ENCODE results near the gene LSP1.

Gene LSP1

DNA sequence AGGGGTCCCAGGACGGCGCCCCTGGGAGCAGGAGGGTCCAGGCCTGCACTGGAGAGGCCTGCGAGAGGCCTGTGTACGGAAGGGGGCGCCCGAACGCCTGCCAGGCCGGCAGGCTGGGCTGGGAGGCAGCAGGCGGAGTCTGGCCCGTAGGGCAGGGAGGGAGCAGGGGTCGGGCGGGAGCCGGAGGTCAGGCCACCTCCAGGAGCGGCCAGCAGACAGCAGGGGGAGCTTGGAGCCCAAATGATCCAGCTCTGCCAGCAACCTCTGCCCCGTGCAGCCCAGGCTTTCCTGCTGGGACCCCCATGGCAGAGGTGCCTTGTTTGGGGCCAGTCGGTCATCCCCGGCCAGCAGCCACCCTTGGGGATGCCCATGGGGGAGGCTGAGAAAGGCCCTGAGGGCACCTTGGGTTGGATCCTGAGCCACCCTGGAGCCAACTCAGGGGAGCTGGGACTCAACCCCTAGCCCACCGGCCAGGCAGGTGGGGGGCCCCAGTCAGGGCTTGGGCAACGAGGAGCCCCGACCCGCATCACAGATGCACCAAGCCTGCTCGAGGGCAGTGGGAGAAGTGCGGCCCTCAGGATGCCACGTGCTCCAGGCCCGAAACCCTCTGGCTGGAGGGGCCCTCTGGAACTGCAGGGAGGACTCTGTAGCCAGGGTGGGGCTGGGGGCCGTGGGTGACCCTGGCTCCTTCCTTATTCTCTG is 27.7 kb upstream of the LSP1 start:
- DNase-seq, result no peak

GRCh38 chr11:1825785-1826451 is 27.0 kb upstream of the LSP1 start:
- no peak for DNase-seq

DNA sequence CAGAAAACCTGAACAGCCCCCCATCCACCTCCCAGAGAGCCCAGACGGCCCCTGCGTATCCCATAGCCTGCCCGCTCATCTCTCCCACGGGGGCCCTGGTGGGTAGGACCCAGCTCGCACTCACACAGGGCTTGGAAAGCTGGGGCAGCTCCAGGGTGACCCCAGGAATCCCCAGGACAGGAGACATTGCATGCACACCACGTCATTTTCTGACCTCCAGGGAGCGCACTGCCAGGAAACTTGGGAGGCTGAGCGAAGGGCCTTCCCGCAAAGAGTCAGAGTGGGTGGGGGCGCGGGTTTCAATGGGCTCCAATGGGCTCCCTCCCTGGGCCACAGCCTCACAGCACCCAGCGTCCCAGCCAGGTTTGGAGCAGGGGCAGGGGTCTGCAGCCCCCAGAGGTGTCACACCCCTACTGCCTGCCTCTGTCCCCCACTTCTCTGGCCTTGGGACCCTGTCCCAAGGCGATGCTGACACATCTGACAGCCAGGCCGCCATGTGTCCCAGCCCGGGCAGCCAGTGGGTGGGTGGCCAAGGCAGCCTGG is 26.3 kb upstream of the LSP1 start:
- DNase-seq, result no peak

DNA sequence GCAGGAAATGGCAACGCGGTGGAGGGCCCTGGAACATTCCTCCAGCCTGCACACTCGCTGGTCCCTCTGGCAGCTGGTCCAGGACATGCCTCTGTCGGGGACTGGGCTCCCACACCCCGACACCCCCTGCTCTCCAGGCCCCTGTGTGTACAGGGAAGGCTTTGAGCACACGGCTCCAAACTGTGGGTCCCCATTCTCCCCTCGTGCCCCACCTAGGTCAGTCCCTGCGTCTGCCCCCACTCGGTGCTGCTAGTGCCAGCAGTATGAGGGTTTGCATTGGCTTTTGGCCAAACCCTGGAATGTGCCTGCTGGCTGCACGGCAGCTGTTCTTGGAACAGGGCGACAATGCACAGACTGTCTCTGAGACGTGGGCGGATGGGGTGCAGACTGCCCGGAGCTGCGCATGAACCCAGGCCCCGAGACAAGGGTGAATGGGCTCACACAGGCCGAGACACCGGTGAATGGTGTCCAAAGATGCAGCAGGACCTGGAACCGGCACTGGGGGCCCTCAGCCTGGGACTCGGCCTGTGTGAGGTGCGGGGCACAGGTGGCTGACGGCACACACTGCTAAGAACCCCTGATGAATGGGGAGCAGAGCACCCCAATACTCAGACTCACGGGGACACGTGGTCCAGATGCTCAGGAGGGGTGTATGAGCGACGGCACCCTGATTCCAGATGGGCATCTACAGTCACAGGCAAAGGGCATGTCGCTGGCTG is 25.6 kb upstream of the LSP1 start:
- DNase-seq, result peak; percentile 45

- DNase-seq, result no peak
Observed at GRCh38 chr11:1827931-1828330, 25.0 kb upstream of the LSP1 start.

DNA sequence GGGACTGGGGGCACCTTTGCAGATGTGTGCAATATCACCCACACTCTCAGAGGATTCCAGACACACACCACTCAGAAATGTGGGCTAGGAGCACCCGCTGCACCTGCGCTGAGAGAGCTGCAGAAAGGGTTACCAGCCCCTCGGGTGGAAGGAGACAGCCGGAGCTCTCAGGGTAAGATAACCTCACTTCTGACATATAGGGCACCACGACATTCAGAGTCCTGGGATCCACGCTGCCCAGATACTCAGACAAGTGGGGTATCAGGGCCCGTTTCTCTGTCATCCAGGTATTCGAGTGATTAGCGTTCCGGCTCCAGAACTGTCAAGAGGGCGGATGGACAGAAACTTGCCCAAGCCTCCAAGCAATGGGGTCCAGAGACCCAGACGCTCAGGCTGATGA is 24.3 kb upstream of the LSP1 start:
- no peak for DNase-seq

DNA sequence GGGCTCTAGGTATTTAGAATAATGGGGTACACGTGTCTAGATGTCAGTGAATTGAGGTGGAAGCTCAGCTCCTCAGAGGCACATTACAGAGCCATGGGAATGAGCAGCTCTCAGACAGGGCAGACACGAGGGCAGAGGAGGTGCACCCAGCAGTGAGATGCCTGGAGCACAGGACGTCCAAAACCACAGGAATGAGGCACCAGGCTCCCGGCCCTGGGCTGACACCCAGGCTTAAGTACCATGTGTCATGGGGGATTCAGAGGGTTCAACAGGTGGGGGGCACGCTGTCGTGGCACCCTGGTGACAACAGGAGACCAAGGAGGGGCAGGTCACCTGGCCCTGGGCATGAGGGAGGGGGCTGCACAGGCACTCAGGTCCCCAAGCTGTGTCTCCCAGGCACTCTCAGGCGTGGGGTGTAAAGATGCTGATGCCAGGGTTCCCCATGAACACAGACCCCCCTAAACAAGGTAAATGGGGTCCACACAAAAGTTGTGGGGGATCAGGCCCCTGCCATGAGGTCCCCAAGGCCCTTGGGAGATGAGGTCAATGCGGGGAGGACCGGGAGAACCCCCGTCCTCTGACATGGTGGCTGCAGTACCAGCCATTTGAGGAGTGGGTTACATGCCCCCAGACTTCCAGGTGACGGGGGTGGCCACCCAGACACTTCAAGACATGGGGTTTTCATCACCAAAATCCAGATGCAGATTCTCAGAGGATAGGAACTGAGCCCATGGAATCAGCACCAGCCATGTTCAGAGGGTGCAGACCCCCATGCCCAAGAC is 23.7 kb upstream of the LSP1 start:
- no peak for DNase-seq

DNA sequence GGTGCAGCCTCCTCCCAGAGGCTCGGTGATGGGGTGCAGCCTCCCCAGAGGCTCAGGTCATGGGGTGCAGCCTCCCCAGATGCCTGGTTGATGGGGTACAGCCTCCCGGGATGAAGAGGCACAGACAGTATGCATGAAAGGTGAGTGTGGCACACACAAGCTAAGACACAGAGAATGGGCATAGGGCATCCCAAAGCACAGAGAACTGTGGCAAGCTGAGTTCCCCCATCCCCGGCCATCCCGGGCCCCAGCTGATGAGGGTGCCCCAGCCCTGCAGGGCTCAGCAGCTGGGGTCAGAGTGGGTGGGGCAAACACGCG is 22.9 kb upstream of the LSP1 start:
- no peak for DNase-seq

DNA sequence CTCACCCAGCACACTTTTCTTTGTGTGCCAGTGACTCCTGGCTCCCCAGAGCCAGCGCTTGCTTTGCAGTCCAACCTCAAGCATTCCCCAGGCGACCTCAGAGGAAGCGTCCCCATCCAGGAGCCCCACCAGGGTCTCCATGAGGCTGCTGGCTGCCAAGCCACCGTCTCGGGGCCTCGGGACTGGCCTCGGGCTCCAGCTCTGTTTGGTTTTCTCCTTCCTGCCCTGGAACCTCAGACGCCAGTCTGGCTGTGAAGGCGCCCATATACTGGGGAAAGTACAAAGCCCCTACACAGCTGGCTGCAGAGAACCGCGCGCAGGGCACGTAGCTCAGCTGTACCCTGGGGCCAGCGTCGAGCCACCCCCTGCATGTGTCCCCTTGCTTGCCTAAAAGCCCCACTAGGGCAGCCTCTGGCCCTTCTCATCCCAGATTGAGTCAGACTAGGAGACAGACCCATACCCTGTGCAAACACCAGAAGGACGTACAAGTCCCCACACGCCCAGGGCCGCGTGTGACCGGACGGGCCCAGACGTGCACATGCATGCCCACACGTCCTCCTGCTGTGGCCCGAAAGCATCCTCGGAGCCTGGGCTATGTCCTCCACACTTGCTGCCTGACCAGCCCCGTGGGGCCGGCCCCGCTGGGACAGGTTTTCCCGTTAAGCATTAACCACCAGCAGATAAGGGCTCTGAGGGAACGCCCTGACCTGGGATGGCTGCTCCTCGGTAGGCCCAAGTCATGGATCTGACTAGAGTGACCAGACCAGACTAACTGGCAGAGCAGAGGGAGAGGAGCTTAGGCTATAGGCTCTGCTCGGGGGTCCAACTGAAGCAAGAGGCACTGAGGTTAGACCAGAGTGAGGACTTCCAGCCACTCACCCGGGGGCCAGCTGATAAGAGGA is 22.3 kb upstream of the LSP1 start:
- DNase-seq, result peak; percentile 7

- DNase-seq, result no peak
Observed at GRCh38 chr11:1831338-1832210, 21.3 kb upstream of the LSP1 start.

GRCh38 chr11:1832211-1832919 is 20.5 kb upstream of the LSP1 start:
- no peak for DNase-seq

DNA sequence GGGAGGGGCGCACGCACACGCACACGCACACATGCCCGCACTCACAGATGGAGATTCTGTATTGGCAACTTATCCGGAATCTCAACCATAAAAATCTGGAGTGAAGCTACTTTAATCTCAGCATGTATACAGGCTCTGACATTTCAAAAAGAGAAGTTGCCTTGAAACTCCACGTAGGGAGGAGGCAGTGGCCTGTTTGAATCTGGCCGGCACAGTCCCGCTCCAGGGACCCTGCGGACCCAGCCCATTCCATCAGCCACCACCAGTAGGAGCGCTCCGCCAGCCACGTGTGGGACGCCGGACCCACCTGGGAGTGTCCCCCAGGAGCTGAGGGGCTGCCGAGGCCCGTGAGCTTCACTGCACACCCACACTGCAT is 20.0 kb upstream of the LSP1 start:
- no peak for DNase-seq

GRCh38 chr11:1834062-1834610 is 18.7 kb upstream of the LSP1 start:
- DNase-seq, result no peak

GRCh38 chr11:1834779-1835670 is 17.9 kb upstream of the LSP1 start, which contains the start of gene SYT8:
Gene SYT8, plus strand, starts transcription at chr11:1834990. Its CDS starts 116 bp downstream, at chr11:1835106.
- no peak for DNase-seq

DNA sequence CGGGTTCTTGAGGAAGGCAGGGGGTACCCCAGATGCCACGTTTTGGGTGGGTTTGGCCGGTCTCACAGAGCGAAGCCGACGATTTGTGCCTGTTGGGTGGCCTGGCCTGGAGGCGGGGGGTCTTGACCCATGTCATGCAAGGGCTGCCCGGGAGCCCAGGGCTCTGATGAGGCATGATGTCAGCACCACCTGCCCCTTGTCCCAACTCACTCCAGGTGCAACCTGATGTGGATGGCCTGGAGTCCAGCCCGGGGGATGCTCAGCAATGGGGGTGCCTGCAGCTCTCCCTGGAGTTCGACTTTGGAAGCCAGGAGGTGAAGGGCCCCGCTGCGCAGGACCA is 17.2 kb upstream of the LSP1 start:
- no peak for DNase-seq

DNA sequence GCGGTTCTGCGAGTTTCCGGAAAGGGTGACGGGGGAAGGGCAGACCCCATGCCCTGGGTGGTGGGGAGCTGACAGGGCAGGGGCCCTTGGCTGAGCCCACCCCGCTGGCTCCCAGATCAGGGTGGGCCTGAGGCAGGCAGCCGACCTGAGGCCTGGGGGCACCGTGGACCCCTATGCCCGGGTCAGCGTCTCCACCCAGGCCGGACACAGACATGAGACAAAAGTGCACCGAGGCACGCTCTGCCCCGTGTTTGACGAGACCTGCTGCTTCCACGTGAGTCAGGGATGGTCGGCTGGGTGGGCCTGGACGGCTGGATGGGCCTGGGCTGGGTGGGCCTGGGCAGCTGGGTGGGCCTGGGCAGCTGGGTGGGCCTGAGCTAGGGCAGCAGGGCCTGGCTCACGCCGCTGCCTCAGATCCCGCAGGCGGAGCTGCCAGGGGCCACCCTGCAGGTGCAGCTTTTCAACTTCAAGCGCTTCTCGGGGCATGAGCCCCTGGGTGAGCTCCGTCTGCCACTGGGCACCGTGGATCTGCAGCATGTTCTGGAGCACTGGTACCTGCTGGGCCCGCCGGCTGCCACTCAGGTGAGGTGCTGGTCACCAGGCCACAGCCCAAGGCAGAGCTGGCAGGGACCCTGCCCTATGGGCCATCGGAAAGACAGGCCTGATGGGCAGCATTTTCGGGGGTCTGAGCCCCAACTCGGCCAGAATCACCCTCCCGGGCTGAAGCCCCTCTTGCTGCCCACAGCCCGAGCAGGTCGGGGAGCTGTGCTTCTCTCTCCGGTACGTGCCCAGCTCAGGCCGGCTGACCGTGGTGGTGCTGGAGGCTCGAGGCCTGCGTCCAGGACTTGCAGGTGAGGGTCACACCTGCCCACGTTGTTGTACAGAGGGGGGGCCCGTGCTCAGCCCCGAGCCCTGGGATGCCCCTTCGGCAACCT is 16.6 kb upstream of the LSP1 start:
- DNase-seq, result no peak

DNA sequence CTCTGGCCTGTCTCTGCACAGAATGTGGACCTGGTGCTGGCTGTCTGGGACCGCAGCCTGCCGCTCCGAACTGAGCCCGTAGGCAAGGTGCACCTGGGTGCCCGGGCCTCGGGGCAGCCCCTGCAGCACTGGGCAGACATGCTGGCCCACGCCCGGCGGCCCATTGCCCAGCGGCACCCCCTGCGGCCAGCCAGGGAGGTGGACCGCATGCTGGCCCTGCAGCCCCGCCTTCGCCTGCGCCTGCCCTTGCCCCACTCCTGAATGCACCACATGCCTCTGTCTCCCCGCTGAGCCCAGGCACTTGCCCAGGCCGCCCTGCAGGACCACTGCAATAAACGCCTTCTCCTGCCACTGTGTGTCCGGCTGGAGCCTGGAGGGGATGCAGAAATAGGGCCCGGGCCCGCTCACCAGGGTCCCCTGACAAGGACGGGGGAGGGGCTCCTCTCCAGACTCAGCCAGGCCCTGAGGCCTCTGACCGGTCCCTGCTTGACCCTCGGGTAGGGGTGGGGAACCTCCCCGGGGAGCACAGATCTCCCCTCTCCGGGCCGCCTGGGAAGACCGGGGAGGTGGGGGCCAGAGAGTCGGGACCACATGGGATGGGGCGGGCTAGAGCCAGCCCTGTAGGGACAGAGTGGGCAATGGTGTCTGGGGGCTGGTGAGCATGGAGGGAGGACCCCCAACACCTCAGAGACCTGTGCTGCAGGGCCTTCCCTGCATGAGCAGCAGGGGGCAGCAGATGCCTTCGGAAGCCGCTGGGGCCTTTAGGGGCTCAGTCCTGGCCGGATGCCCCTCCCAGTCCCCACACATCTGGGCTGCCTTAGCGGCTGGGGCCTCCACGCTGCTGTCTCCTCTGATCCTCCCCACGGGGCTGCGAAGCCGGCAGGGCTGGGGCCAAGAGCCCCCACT is 15.5 kb upstream of the LSP1 start:
- DNase-seq, result no peak

Data from DMS 273 treated with DMSO at 0.1 percent for 48 hours (cell line).